ENCODE measurements around the gene KLRC3.
"Not testable (repeated sequence)": the region's sequence is repeated elsewhere in the genome, so short reads cannot be mapped to it uniquely, and the experiment has no call there.

- not testable (repeated sequence) for TF ChIP-seq ZNF232 (CRISPR knock-in tag; IDR thresholded peaks at IDR 0.05; ENCODE audit: borderline replicate concordance); GFI1 (CRISPR knock-in tag; IDR thresholded peaks at IDR 0.05; ENCODE audit: borderline replicate concordance); PRDM15 (CRISPR knock-in tag; IDR thresholded peaks at IDR 0.05); TAF1 (CRISPR knock-in tag; IDR thresholded peaks at IDR 0.05); POLR2A (IDR thresholded peaks at IDR 0.05; ENCODE audit: insufficient read depth in 1 of 2, low read depth in 2 of 2, low read length in 2 of 2); TCF12 (IDR thresholded peaks at IDR 0.05); TCF12 (CRISPR knock-in tag; IDR thresholded peaks at IDR 0.05); MYPOP (CRISPR knock-in tag; IDR thresholded peaks at IDR 0.05); GMEB2 (CRISPR knock-in tag; IDR thresholded peaks at IDR 0.05; ENCODE audit: low read depth); HMG20B (CRISPR knock-in tag; conservative IDR thresholded peaks at IDR 0.05)
- TF ChIP-seq, protein P1, sequence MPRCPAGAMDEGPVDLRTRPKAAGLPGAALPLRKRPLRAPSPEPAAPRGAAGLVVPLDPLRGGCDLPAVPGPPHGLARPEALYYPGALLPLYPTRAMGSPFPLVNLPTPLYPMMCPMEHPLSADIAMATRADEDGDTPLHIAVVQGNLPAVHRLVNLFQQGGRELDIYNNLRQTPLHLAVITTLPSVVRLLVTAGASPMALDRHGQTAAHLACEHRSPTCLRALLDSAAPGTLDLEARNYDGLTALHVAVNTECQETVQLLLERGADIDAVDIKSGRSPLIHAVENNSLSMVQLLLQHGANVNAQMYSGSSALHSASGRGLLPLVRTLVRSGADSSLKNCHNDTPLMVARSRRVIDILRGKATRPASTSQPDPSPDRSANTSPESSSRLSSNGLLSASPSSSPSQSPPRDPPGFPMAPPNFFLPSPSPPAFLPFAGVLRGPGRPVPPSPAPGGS (CRISPR knock-in tag; IDR thresholded peaks at IDR 0.05): not testable (repeated sequence)
- TF ChIP-seq, protein P2, sequence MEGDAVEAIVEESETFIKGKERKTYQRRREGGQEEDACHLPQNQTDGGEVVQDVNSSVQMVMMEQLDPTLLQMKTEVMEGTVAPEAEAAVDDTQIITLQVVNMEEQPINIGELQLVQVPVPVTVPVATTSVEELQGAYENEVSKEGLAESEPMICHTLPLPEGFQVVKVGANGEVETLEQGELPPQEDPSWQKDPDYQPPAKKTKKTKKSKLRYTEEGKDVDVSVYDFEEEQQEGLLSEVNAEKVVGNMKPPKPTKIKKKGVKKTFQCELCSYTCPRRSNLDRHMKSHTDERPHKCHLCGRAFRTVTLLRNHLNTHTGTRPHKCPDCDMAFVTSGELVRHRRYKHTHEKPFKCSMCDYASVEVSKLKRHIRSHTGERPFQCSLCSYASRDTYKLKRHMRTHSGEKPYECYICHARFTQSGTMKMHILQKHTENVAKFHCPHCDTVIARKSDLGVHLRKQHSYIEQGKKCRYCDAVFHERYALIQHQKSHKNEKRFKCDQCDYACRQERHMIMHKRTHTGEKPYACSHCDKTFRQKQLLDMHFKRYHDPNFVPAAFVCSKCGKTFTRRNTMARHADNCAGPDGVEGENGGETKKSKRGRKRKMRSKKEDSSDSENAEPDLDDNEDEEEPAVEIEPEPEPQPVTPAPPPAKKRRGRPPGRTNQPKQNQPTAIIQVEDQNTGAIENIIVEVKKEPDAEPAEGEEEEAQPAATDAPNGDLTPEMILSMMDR (CRISPR knock-in tag; IDR thresholded peaks at IDR 0.05): not testable (repeated sequence)
- TF ChIP-seq, protein P3, sequence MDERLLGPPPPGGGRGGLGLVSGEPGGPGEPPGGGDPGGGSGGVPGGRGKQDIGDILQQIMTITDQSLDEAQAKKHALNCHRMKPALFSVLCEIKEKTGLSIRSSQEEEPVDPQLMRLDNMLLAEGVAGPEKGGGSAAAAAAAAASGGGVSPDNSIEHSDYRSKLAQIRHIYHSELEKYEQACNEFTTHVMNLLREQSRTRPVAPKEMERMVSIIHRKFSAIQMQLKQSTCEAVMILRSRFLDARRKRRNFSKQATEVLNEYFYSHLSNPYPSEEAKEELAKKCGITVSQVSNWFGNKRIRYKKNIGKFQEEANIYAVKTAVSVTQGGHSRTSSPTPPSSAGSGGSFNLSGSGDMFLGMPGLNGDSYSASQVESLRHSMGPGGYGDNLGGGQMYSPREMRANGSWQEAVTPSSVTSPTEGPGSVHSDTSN (CRISPR knock-in tag; IDR thresholded peaks at IDR 0.05): not testable (repeated sequence)
- TF ChIP-seq, protein P4, sequence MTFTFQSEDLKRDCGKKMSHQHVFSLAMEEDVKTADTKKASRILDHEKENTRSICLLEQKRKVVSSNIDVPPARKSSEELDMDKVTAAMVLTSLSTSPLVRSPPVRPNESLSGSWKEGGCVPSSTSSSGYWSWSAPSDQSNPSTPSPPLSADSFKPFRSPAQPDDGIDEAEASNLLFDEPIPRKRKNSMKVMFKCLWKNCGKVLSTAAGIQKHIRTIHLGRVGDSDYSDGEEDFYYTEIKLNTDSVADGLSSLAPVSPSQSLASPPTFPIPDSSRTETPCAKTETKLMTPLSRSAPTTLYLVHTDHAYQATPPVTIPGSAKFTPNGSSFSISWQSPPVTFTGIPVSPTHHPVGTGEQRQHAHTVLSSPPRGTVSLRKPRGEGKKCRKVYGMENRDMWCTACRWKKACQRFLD (CRISPR knock-in tag; IDR thresholded peaks at IDR 0.05; ENCODE audit: borderline replicate concordance): not testable (repeated sequence)
Observed at GRCh38 chr12:10439608-10440274, 19.3 kb upstream of the KLRC3 start.

All from HepG2 (cell line).